K562 (cell line): ENCODE measurements around the gene SNW1. TPM values are rescaled to one million over a fixed set of nuclear protein-coding genes. Genes with fewer than 3 reads are reported as not detected.

Experiments used
- HBP1 ChIP-seq: fragments of 450-650 bp; formaldehyde crosslinking; IDR thresholded peaks from 2 replicates; pipeline ENCODE4 v1.4.0; 2022; ENCODE audit warnings: missing genetic modification characterization
- MED1 ChIP-seq: sonication (generic); formaldehyde crosslinking; IDR thresholded peaks from 2 replicates; pipeline ENCODE4 v1.8.1; 2023; ENCODE audit warnings: missing genetic modification reagents, borderline replicate concordance
- PTBP1 ChIP-seq: fragments of 200-400 bp; formaldehyde crosslinking; IDR thresholded peaks from 2 replicates; pipeline ENCODE4 v1.6.1; 2017; ENCODE audit warnings: low read depth, low read length
- RBFOX2 ChIP-seq: fragments of 200-400 bp; formaldehyde crosslinking; IDR thresholded peaks from 2 replicates; pipeline ENCODE4 v1.6.1; 2017; ENCODE audit warnings: low read depth, mild to moderate bottlenecking, low read length, moderate library complexity
- TEAD2 ChIP-seq: fragments of 450-650 bp; IDR thresholded peaks from 2 replicates; pipeline ENCODE4 v1.6.1; 2016; ENCODE audit warnings: missing genetic modification characterization, control low read depth, missing compliant biosample characterization
- TFE3 ChIP-seq: fragments of 450-650 bp; formaldehyde crosslinking; IDR thresholded peaks from 2 replicates; pipeline ENCODE4 v1.4.0; 2020; ENCODE audit warnings: mild to moderate bottlenecking, mixed read lengths
- ZNF224 ChIP-seq: sonication (generic); formaldehyde crosslinking; IDR thresholded peaks from 2 replicates; pipeline ENCODE4 v1.8.0; 2022; ENCODE audit warnings: mild to moderate bottlenecking, missing genetic modification reagents
- ZNF398 ChIP-seq: fragments of 250-450 bp; sonication (Bioruptor Pico); IDR thresholded peaks from 2 replicates; pipeline ENCODE4 v1.8.0; 2021; ENCODE audit warnings: moderate library complexity, mild to moderate bottlenecking, inconsistent platforms
- ZNF592 ChIP-seq: fragments of 450-650 bp; IDR thresholded peaks from 2 replicates; pipeline ENCODE4 v1.6.1; 2017; ENCODE audit warnings: antibody characterized with exemption, mild to moderate bottlenecking
- polyA plus RNA-seq, 8 experiments: library from polyadenylated mRNA; depleted of rRNA in 4 of 8; stranded (reverse) in 5 of 8; unstranded in 3 of 8; fragments of >200 nt; fragmentation: Nextera tagmentation in 2 of 8; fragmentation: Illumina TruSeq in 1 of 8; extraction: Ambion mirVana in 2 of 8; extraction: Trizol in 1 of 8; gene quantifications; 2 replicates each; pipeline versions ENCODE4 v1.2.1 to v1.2.3, GENCODE V29; 2011 to 2014; ENCODE audit warnings: inconsistent platforms in 1 of 8, missing spikeins in 1 of 8
- total RNA-seq, 7 experiments: library from RNA; depleted of rRNA in 6 of 7; stranded (reverse); fragments of >200 nt in 6 of 7; fragmentation: Illumina TruSeq in 2 of 7; extraction: Trizol in 2 of 7; gene quantifications; 2 replicates each; pipeline versions ENCODE4 v1.2.1 to v1.2.3, GENCODE V29; 2011 to 2021; ENCODE audit warnings: low replicate concordance in 1 of 7

The SNW1 gene
- total and polyA plus RNA-seq, 9 of the 15 experiments (the other 6 are each of a cell fraction or from before 2014, with no cell fraction given), result 64.4 to 143 (median 98.2) TPM

- TF ChIP-seq ZNF398 (CRISPR knock-in tag), result no peak
- TF ChIP-seq TFE3 (CRISPR knock-in tag), result peak; percentile 1; the same call in 1 of the 2 replicates
- TF ChIP-seq ZNF224 (CRISPR knock-in tag), result no peak
- TF ChIP-seq ZNF592, result peak; percentile 66; the same call in 1 of the 2 replicates
- no peak for TF ChIP-seq MED1 (CRISPR knock-in tag)
- TF ChIP-seq HBP1 (CRISPR knock-in tag), result no peak
- TF ChIP-seq TEAD2 (tag), result no peak
- peak; percentile 91 for TF ChIP-seq RBFOX2
- no peak for TF ChIP-seq PTBP1
Measured at GRCh38 chr14:77799863-77800730, 39.1 kb upstream of the SNW1 start, which contains the start of gene ADCK1 (continued).
